TTC549 (cell line): ENCODE results near the gene KPNA2.
"Not testable (repeated sequence)": the region's sequence is repeated elsewhere in the genome, so short reads cannot be mapped to it uniquely, and the experiment has no call there.

Experiments used
- FAIRE-seq: peaks from 2 replicates; lab custom pipeline; 2012; peaks lifted over from hg19 to GRCh38; lab: Jason Lieb, UNC

The KPNA2 gene

DNA sequence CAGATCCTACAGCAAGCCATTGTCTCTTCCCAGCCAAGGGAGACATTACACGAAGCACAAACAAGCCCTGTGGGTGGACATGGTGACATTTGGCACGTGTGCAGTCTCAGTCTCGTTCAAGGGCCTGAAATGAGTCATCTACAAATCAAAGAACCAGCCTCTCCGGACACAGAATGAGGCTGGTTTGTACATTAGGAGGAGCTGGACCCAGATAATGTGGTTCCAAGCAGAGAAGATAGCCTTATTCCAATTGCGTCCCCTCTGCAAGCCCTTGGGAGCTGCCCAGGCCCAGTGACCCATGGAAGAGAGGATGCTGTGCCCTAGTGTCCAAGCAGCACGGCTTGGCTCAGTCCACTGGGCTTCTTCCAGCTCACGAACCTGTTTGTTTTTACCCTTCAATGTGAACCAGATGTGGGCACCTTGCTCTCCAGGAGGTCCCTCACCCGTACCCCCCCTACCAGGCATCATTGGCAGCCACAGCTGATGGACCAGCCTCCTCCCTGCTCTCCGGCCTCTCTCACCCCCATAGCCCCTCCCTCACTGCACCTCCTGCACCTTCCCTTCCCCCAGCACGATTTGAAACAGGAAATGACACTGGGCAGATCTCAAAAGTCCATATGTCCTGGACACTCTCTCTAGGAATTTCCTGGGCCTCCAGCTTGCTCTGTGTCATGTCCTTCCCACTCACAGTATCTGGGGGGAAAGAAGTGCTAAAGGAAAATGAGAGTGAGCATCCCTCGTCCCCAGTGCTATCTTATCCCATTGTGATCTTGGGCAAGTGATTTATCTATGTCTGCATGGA is 26.2 kb downstream of the KPNA2 start:
- no peak for FAIRE-seq

DNA sequence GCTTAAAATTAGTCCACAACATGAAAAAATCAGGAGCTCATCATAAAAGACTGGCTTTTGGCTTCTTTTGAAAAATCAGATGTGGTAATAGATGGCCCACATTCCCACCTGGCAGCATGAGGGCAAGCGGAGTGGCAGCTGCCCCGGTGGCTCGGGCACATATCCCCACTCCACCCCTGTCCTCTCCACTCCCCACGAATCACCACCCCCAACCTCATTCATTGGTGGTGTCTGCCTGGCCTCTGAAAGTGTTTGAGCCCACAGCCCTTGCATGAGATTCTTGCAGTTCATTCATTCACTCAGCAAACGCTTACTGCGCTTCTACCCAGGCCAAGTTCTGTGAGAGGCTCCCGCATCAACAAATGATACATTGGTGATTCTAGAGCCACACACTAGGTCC is 29.8 kb downstream of the KPNA2 start:
- FAIRE-seq: not testable (repeated sequence)

DNA sequence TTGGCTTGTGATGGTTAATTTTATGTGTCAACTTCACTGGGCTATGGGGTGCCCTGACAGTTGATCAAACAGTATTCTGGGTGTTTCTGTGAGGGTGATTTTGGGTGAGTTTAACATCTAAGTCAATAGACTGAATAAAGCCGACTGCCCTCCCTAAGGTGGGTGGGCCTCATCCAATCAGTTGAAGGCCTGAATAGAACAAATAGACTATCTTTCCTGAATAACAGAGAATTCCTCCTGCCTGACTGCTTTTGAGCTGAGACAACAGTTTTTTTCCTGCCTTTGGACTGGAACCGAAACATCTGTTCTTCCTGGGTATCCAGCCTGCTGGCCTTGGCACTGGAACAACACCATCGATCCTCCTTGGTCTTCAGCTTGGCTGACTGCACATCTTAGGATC is 33.0 kb downstream of the KPNA2 start:
- not testable (repeated sequence) for FAIRE-seq

GRCh38 chr17:68070582-68071444 is 35.3 kb downstream of the KPNA2 start:
- not testable (repeated sequence) for FAIRE-seq

- FAIRE-seq: no peak
These were observed 38.7 kb downstream of the KPNA2 start for GRCh38 chr17:68074279-68074678.

- not testable (repeated sequence) for FAIRE-seq
These were observed 40.5 kb downstream of the KPNA2 start for GRCh38 chr17:68075953-68076607.

GRCh38 chr17:68077498-68077897 is 42.0 kb downstream of the KPNA2 start:
- FAIRE-seq: not testable (repeated sequence)

DNA sequence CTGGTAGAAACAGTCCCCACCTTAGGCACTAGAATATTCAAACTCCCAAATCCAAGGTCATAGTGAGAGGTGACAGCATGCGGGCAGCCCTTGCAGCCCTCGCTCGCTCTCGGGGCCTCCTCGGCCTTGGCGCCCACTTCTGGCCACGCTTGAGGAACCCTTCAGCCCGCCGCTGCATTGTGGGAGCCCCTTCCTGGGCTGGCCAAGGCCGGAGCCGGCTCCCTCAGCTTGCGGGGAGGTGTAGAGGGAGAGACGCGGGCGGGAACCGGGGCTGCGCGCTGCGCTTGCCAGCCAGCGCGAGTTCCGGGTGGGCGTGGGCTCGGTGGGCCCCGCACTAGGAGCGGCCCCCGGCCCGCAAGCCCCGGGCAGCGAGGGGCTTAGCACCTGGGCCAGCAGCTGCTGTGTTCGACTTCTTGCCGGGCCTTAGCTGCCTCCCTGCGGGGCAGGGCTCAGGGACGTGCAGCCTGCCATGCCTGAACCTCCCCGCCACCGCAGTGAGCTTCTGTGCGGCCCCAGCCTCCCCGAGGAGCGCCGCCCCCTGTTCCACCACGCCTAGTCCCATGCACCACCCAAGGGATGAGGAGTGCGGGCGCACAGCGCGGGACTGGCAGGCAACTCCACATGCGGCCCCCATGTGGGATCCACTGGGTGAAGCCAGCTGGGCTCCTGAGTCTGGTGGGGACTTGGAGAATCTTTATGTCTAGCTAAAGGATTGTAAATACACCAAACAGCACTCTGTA is 45.0 kb downstream of the KPNA2 start:
- FAIRE-seq: no peak

DNA sequence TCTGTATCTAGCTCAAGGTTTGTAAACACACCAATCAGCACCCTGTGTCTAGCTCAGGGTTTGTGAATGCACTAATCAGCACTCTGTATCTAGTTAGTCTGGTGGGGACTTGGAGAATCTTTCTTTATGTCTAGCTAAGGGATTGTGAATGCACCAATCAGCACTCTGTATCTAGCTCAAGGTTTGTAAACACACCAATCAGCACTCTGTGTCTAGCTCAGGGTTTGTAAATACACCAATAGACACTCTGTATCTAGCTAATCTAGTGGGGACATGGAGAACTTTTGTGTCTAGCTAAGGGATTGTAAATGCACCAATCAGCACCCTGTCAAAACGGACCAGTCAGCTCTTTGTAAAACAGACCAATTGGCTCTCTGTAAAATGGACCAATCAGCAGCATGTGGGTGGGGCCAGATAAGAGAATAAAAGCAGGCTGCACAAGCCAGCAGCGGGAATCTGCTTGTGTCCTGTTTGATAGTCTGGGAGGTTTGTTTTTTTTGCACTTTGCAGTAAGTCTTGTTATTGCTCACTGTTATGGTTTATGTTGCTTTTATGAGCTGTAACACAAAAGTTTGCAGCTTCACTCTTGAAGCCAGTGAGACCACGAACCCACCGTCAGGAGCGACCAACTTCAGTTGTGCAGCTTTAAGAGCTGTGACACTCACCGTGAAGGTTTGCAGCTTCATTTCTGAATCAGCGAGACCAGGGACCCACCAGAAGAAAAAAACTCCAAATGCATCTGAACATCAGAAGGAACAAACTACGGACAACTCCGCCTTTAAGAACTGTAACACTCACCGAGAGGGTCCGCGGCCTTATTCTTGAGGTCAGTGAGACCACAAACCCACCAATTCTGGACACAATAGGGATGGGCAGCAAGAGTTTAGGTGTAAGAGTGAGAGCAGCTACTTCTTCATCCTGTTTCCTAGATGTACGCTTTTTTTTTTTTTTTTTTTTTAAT is 46.0 kb downstream of the KPNA2 start:
- FAIRE-seq: not testable (repeated sequence)

DNA sequence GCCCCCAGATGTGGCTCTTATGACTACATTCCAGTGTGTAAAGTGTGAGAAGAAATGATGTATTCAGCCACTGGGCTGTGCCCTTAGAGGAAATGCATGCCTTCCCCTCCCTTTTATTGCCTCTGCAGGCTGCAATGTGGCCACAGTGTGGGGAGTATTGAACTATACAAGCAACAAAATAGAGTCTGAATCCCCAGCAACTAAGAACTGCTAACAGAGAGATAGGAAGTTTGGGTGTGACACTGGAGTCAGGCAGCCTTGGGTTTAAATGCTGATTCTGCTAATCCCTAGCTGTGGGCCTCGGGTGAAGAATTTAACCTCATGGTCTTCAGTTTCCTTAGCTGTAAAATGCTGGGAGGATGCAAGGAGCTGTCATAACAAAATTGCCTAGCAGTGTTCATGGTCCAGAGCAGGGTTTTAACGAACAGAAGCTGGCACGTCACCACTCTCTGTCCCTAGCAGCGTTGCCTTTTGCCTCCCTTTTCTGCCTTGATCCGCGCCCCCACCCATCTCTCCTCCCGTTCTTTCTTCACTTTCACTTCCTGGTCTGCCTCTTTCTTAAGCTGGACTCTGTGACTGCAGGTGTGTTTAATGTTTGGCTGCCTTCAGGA is 50.3 kb downstream of the KPNA2 start:
- no peak for FAIRE-seq

GRCh38 chr17:68086666-68087065 is 51.1 kb downstream of the KPNA2 start:
- FAIRE-seq: not testable (repeated sequence)

GRCh38 chr17:68087131-68087623 is 51.6 kb downstream of the KPNA2 start:
- not testable (repeated sequence) for FAIRE-seq

- FAIRE-seq: no peak
These were observed 52.3 kb downstream of the KPNA2 start for GRCh38 chr17:68087851-68088250.

- no peak for FAIRE-seq
These were observed 54.3 kb downstream of the KPNA2 start for GRCh38 chr17:68089881-68090280.

GRCh38 chr17:68094481-68095078 is 59.0 kb downstream of the KPNA2 start:
- FAIRE-seq: no peak

- FAIRE-seq: no peak
These were observed 59.8 kb downstream of the KPNA2 start for GRCh38 chr17:68095205-68095811.

- no peak for FAIRE-seq
These were observed 60.6 kb downstream of the KPNA2 start for GRCh38 chr17:68096111-68096510.
